ENCODE results near the gene NUDCD3.

The NUDCD3 gene

GRCh38 chr7:44353668-44354067, 136.8 kb downstream of the NUDCD3 start:
- no peak for DNase-seq (ENCODE audit: low spot score)

GRCh38 chr7:44348851-44349781, 141.3 kb downstream of the NUDCD3 start:
- no peak for DNase-seq (ENCODE audit: low spot score)

GRCh38 chr7:44348300-44348699, 142.2 kb downstream of the NUDCD3 start:
- DNase-seq (ENCODE audit: low spot score) = peak; percentile 19

GRCh38 chr7:44347546-44348114, 142.8 kb downstream of the NUDCD3 start:
- no peak for DNase-seq (ENCODE audit: low spot score)

- DNase-seq (ENCODE audit: low spot score) = no peak
Measured at GRCh38 chr7:44346063-44346462, 144.4 kb downstream of the NUDCD3 start.

GRCh38 chr7:44341401-44341800, 149.1 kb downstream of the NUDCD3 start:
- no peak for DNase-seq (ENCODE audit: low spot score)

GRCh38 chr7:44338600-44338999, 151.9 kb downstream of the NUDCD3 start:
- no peak for DNase-seq (ENCODE audit: low spot score)

GRCh38 chr7:44336491-44336890, 154.0 kb downstream of the NUDCD3 start:
- no peak for DNase-seq (ENCODE audit: low spot score)

GRCh38 chr7:44335184-44335583, 155.3 kb downstream of the NUDCD3 start:
- no peak for DNase-seq (ENCODE audit: low spot score)

- no peak for DNase-seq (ENCODE audit: low spot score)
Measured at GRCh38 chr7:44334734-44335097, 155.7 kb downstream of the NUDCD3 start.

- no peak for DNase-seq (ENCODE audit: low spot score)
Measured at GRCh38 chr7:44333911-44334733, 156.3 kb downstream of the NUDCD3 start.

GRCh38 chr7:44331682-44332081, 158.8 kb downstream of the NUDCD3 start:
- DNase-seq (ENCODE audit: low spot score) = no peak

GRCh38 chr7:44330331-44330730, 160.1 kb downstream of the NUDCD3 start:
- DNase-seq (ENCODE audit: low spot score) = no peak

GRCh38 chr7:44329888-44330287, 160.6 kb downstream of the NUDCD3 start:
- DNase-seq (ENCODE audit: low spot score) = no peak
